Astrocyte (in vitro differentiated cells and primary cell): ENCODE measurements around the gene VPS25. TPM values are rescaled to one million over a fixed set of nuclear protein-coding genes. Genes with fewer than 3 reads are reported as not detected.

Source experiments
- DNase-seq: peaks from one replicate; pipeline ENCODE4 v3.0.0-alpha.2; 2010; ENCODE audit warnings: low read depth
- FAIRE-seq: peaks from 2 replicates; lab custom pipeline; 2011; peaks lifted over from hg19 to GRCh38; lab: Jason Lieb, UNC
- H2AFZ ChIP-seq: 2 replicates; pipeline ENCODE4 v1.6.0; 2012; ENCODE audit warnings: low read depth, low read length, inconsistent platforms
- H3K27ac ChIP-seq: 2 replicates; pipeline ENCODE4 v1.5.1; 2011; ENCODE audit warnings: low read depth, low read length, inconsistent platforms
- H3K27me3 ChIP-seq: 2 replicates; pipeline ENCODE4 v1.6.0; 2011; ENCODE audit warnings: low read length, inconsistent platforms; ENCODE audit not compliant: insufficient read depth
- H3K36me3 ChIP-seq: 2 replicates; pipeline ENCODE4 v1.5.1; 2011; ENCODE audit warnings: low read length, inconsistent platforms; ENCODE audit not compliant: insufficient read depth
- H3K4me1 ChIP-seq: 2 replicates; pipeline ENCODE4 v1.5.1; 2011; ENCODE audit warnings: low read length, inconsistent platforms; ENCODE audit not compliant: insufficient read depth
- H3K4me2 ChIP-seq: 2 replicates; pipeline ENCODE4 v1.6.0; 2012; ENCODE audit warnings: low read length, inconsistent platforms
- H3K4me3 ChIP-seq: 2 replicates; pipeline ENCODE4 v1.5.1; 2011; ENCODE audit warnings: low read depth, mild to moderate bottlenecking, low read length, inconsistent platforms; ENCODE audit not compliant: insufficient read depth
- H3K79me2 ChIP-seq: 2 replicates; pipeline ENCODE4 v1.6.0; 2012; ENCODE audit warnings: mild to moderate bottlenecking, low read length, inconsistent platforms; ENCODE audit not compliant: insufficient read depth
- H3K9ac ChIP-seq: 2 replicates; pipeline ENCODE4 v1.6.0; 2012; ENCODE audit warnings: mild to moderate bottlenecking, low read length, inconsistent platforms
- H3K9me3 ChIP-seq: 2 replicates; pipeline ENCODE4 v1.5.1; 2012; ENCODE audit warnings: low read depth, mild to moderate bottlenecking, low read length, inconsistent platforms; ENCODE audit not compliant: insufficient read depth
- H4K20me1 ChIP-seq: 2 replicates; pipeline ENCODE4 v1.6.0; 2012; ENCODE audit warnings: low read length, inconsistent platforms; ENCODE audit not compliant: insufficient read depth
- H3K27ac Mint-ChIP-seq: one replicate; pipeline ENCODE4 v1.8.0; 2021; ENCODE audit warnings: mild to moderate bottlenecking, mixed read lengths; ENCODE audit not compliant: unreplicated experiment
- H3K27me3 Mint-ChIP-seq: one replicate; pipeline ENCODE4 v1.8.0; 2021; ENCODE audit warnings: low read depth, mixed read lengths; ENCODE audit not compliant: unreplicated experiment
- H3K36me3 Mint-ChIP-seq: one replicate; pipeline ENCODE4 v1.8.0; 2021; ENCODE audit warnings: low read depth, mixed read lengths; ENCODE audit not compliant: unreplicated experiment
- H3K4me1 Mint-ChIP-seq: one replicate; pipeline ENCODE4 v1.8.0; 2021; ENCODE audit warnings: low read depth, mixed read lengths; ENCODE audit not compliant: unreplicated experiment
- H3K4me3 Mint-ChIP-seq: one replicate; pipeline ENCODE4 v1.8.0; 2021; ENCODE audit warnings: mild to moderate bottlenecking, moderate library complexity, mixed read lengths; ENCODE audit not compliant: unreplicated experiment
- H3K9me3 Mint-ChIP-seq: one replicate; pipeline ENCODE4 v1.8.0; 2021; ENCODE audit warnings: mild to moderate bottlenecking, mixed read lengths; ENCODE audit not compliant: unreplicated experiment
- EZH2 ChIP-seq: IDR thresholded peaks from 2 replicates; pipeline ENCODE4 v1.6.1; 2012; ENCODE audit warnings: mild to moderate bottlenecking, low read length, inconsistent platforms; ENCODE audit not compliant: insufficient read depth
- total RNA-seq: library from RNA; stranded (reverse); gene quantifications from 2 replicates; pipeline ENCODE4 v1.2.1, GENCODE V29; 2021
- TF ChIP-seq, protein P1 (sequence below): IDR thresholded peaks from 2 replicates; pipeline ENCODE4 v1.5.1; 2011; ENCODE audit warnings: low read depth, mild to moderate bottlenecking, inconsistent platforms, low read length, moderate library complexity; ENCODE audit not compliant: insufficient read depth

The VPS25 gene
- total RNA-seq, 1 donor from 2014 or later: 49.5 TPM

DNA sequence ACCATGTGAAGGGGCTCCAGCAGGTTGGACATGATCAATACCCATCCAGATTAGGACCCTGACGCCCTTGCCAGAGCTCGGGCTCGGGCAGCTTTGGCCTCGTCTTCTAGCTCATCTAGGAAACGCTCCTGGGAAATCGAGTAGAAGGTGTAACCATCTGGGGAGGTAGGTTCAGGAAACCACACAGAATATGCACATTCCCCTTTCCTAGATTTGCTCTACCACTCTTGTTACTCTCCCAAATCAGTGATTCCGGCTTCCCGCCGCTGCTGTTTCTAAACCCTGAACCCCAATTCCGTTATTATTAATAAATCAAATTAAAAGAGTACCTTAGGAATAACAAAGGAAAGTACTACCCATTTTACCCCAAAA, 24.7 kb downstream of the VPS25 start:
- Mint-ChIP-seq H3K9me3 (no peaks in the 10 kb centered on the region), H3K36me3 (peaks cover 13% of the 10 kb centered on the region), H3K4me1 (peaks cover 7% of the 10 kb centered on the region), H3K27ac (peak overlapping the region; percentile 84), H3K27me3 (no peaks in the 10 kb centered on the region), H3K4me3 (peak overlapping the region; percentile 94)
- no peaks in the 10 kb centered on the region for H4K20me1 ChIP-seq
- peak overlapping the region; percentile 97 for H3K4me3 ChIP-seq
- H3K4me2 ChIP-seq: peak overlapping the region; percentile 89
- peak overlapping the region; percentile 91 for H3K9ac ChIP-seq
- H3K27me3 ChIP-seq: peaks cover 3% of the 10 kb centered on the region
- TF ChIP-seq EZH2: no peak
- TF ChIP-seq, protein P1, sequence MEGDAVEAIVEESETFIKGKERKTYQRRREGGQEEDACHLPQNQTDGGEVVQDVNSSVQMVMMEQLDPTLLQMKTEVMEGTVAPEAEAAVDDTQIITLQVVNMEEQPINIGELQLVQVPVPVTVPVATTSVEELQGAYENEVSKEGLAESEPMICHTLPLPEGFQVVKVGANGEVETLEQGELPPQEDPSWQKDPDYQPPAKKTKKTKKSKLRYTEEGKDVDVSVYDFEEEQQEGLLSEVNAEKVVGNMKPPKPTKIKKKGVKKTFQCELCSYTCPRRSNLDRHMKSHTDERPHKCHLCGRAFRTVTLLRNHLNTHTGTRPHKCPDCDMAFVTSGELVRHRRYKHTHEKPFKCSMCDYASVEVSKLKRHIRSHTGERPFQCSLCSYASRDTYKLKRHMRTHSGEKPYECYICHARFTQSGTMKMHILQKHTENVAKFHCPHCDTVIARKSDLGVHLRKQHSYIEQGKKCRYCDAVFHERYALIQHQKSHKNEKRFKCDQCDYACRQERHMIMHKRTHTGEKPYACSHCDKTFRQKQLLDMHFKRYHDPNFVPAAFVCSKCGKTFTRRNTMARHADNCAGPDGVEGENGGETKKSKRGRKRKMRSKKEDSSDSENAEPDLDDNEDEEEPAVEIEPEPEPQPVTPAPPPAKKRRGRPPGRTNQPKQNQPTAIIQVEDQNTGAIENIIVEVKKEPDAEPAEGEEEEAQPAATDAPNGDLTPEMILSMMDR: no peak
- no peak for DNase-seq
- H3K36me3 ChIP-seq: peaks cover 3% of the 10 kb centered on the region
- peak overlapping the region; percentile 95 for H2AFZ ChIP-seq
- H3K27ac ChIP-seq: peak overlapping the region; percentile 65
- H3K79me2 ChIP-seq: peaks cover 14% of the 10 kb centered on the region
- FAIRE-seq: no peak
- peaks cover 16% of the 10 kb centered on the region for H3K4me1 ChIP-seq
- H3K9me3 ChIP-seq: no peaks in the 10 kb centered on the region

DNA sequence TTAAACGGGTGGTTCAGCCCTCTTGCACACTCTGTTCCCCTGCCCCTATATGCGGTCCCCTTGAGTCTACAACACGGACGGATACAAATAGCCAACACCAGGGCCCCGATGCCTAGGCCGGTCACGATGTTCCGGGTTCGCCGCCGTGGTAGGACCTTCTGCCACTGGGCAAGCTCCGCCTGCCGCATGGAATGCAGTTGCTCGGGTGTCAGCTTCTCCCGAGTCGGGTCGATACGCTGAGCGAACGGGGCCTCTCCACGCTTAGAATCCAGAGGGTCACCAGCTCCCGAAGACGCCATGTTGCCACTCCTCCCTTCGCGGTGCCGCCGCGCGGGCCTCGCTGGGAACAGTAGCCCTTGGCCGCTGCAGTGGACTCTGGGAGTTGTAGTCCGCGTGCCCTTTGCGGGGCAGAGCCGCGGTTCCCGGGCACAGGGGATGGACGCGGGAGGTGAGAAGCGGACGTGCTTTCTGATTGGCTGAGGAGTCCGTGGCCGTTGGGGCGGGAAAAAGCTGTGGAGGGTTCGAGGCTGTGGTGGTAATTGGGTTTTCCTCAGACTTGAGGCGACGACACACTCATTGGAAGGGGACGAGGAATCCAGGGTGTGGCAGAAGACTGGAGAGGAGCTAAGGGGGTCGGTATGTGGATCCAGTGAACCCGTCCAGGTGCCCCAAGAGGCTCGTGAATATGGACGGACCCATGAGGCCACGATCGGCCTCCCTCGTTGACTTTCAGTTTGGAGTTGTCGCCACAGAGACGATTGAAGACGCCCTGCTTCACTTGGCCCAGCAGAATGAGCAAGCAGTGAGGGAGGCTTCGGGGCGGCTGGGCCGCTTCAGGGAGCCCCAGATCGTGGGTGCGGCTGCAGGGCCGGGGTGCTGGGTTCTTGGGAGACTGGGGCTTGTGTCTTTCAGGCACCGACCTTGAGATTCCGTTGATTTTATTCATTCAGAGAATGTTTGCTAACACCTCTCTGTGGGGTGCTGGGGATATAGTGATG, 25.4 kb downstream of the VPS25 start, which contains the start of the genes CNTD1 and COA3:
TSS of gene CNTD1 (plus strand) at position 479 of the 998 bp plus-strand sequence. CDS start at position 686, 207 bp downstream.
TSS of gene COA3 (minus strand) at position 322 of the 998 bp plus-strand sequence. CDS start at position 299, 23 bp downstream.
- no peaks in the 10 kb centered on the region for H3K27me3 Mint-ChIP-seq
- H3K27ac Mint-ChIP-seq: peak within 1 kb of the TSS; percentile 84
- FAIRE-seq: no peak

More for the DNA sequence above, 25.4 kb downstream of the VPS25 start, which contains the start of the genes CNTD1 and COA3:
- Histone ChIP-seq H2AFZ (peak within 1 kb of the TSS; percentile 95), H3K9me3 (no peaks in the 10 kb centered on the region), H3K36me3 (peaks cover 3% of the 10 kb centered on the region), H3K79me2 (peaks cover 14% of the 10 kb centered on the region), H3K4me1 (peaks cover 23% of the 10 kb centered on the region), H3K4me2 (peak within 1 kb of the TSS; percentile 89), H3K4me3 (peak within 1 kb of the TSS; percentile 97), H3K27ac (peak within 1 kb of the TSS; percentile 65), H3K27me3 (peaks cover 3% of the 10 kb centered on the region), H3K9ac (peak within 1 kb of the TSS; percentile 91), H4K20me1 (no peaks in the 10 kb centered on the region)
- Mint-ChIP-seq H3K4me3 (peak within 1 kb of the TSS; percentile 94), H3K4me1 (peaks cover 10% of the 10 kb centered on the region), H3K9me3 (no peaks in the 10 kb centered on the region), H3K36me3 (peaks cover 13% of the 10 kb centered on the region)
- DNase-seq: peak; percentile 67
- TF ChIP-seq, protein P1: no peak
- no peak for TF ChIP-seq EZH2
